HG02970 (cell line): ENCODE results near the gene IL12B.
"Not testable (repeated sequence)": the region's sequence is repeated elsewhere in the genome, so short reads cannot be mapped to it uniquely, and the experiment has no call there.

ENCODE experiments used
- ATAC-seq: cut with Tn5 transposase; IDR thresholded peaks from one replicate; pipeline ENCODE4 v1.9.1; 2021; ENCODE audit warnings: mild to moderate bottlenecking, moderate library complexity, moderate number of reproducible peaks; ENCODE audit not compliant: unreplicated experiment, low FRiP score

Gene IL12B

DNA sequence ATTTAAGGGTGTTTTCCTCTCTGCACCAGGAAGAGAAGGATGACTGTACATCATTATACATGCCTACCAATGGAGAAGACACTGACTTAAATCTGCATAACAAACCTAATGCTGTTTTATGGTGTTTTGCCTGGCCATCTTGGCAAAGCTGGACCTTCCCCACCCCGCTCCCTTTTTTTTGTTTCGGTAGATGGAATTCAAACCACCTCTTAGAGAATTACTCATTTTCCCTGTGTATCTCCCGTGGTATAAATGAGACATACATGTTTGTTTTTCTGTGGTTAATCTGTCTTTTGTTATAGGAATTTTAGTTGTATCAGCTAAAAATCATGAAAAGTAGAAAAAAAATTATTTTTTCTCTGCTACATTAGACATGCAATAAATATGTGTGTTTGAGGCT is 28.8 kb downstream of the IL12B start:
- no peak for ATAC-seq

DNA sequence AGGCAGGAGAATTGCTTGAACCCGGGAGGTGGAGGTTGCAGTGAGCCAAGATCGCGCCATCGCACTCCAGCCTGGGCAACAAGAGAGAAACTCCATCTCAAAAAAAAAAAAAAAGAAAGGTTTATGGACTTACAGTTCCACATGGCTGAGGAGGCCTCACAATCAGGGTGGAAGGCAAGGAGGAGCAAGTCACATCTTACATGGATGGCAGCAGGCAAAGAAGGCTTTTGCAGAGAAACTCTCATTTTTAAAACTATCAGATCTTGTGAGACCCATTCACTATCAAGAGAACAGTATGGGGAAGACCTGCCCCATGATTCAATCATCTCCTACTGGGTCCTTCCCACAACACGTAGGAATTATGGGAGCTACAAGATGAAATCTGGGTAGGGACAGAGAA is 33.0 kb downstream of the IL12B start:
- not testable (repeated sequence) for ATAC-seq

DNA sequence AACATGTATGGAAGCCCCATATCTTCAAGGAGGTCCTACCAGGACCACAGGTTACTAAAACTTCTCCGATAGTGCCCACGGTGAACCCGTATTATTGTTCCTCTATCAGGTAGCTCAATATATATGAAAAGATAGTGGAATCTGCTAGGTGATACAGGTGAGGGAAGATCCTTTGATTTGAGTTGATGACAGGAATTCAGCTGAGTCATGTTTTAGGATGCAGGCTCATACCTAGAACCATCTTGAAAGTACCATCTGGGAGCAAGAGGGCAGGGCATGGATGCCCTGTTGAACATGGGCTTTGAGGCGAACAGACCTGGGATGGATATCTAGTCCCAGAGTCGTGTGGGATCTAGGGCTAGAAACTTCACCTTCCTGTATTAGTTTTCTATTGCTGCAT is 35.4 kb downstream of the IL12B start:
- no peak for ATAC-seq

DNA sequence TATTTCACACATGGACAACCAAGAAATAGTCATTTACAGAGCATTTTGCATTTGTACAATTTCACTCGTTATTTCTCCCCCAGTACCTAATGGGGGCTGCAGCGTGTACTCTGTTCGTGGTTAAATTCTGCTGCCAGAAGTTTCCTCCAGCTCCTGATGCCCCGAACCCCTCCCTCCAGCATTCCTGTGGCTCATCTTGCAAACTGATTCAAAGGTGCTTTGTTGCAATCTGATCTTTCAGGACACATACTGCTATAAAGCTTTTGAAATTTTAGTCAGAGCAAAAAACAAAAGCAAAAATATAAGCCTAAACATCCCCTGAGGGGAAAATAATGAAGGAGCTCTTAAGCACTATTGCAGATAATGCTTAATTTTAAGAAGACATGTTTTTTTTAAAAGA is 39.5 kb downstream of the IL12B start:
- no peak for ATAC-seq

DNA sequence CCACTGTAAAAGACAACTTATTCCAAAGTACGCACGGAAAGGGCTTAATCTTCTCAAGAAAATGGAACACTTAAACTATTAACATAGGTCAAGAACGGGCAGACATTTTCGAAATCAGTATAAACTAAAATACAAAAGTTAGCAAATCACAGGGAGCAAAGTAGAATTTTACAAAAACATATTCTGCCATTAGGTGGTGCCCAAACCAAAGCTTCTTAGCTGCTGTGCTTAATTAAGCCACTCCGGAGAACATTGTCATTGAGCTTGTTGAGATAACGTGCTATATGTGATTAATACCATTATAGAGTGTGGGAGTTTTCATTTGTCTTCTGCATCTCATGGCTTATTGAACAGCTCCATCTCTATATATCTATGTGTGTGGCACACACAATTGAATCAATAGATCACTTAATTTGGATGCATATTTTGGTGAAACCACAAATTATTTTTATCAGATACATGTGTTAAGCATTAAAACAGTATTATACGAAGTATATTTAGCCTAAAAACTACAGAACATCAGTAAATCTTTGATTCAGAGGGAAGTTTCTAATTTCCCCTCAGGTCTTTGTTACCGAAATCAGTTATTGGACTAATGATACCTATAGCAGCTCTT is 43.8 kb downstream of the IL12B start:
- ATAC-seq, result no peak

DNA sequence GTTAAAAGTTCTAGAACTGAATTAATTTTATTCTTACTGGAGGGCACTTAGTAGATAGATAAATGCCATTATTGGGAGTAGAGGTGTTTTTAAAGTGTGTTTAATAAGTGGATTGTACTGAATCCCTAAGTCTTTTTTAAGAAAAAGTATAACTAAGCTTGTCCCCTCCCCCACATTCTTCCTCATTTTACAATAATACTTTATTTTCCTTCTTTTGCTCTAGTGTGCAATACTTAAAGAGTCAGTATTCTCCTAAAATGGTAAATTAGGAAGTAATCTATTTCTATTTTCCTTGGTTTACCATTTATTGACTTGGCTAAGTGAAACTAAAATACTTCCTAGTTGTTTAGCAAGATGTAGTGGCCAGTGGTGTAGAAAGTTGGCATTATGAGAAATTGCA is 55.6 kb downstream of the IL12B start:
- ATAC-seq, result no peak

DNA sequence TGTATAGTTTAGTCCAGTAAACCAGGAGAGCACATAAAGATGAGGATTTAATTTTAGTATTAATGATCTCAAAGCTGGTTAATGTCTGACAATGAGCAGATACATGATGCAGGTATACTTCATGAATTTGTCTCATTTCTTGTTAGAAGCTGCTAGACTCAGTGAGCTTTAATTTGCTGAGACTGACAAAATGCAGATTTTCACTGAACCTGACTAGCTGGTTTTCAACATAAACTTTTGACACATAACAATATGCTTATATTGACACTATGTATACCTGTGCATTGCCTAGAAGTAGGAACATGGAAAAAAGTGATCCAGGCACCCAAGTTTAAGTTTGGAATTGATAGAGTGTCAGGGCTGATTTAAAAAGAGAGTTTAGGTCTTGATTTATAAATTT is 56.4 kb downstream of the IL12B start:
- no peak for ATAC-seq

DNA sequence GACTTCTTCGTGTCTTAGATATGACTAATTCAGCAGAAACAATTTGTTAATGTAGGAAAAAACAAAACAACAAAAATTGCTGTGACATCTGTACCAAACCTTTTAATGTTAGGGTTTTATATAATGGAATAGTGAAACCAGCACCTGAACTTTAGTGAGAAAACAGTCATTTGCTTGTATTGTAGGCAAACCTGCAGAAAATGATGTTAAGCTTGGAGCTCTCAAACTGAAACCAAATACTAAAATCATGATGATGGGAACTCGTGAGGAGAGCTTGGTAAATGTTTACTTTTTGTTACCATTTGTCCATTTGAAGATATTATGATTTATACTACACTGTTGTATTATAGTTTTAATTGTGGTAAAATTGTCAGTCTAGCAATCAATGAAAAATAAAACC is 60.6 kb downstream of the IL12B start:
- ATAC-seq, result no peak

DNA sequence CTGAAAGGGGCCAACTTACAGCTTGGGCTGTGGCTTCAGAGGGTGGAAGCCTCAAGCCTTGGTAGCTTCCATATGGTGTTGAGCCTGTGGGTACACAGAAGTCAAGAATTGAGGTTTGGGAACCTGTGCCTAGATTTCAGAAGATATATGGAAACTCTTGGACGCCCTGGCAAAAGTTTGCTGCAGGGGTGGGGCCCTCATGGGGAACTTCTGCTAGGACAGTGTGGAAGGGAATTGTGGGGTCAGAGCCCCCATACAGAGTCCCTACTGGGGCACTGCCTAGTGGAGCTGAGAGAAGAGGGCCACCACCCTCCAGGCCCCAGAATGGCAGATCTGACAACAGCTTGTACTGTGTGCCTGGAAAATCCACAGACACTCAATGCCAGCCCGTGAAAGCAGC is 63.5 kb downstream of the IL12B start:
- not testable (repeated sequence) for ATAC-seq
